GM10847 (cell line): ENCODE measurements around the gene MAP1LC3B.

Experiments
- POLR2A ChIP-seq: IDR thresholded peaks from 2 replicates; pipeline ENCODE4 v1.6.1; 2011; ENCODE audit not compliant: insufficient read length; ENCODE audit errors: extremely low read depth

MAP1LC3B gene

GRCh38 chr16:87387942-87388817 lies 4.0 kb upstream of the MAP1LC3B start:
- no peak for TF ChIP-seq POLR2A

- TF ChIP-seq POLR2A: no peak
Observed at GRCh38 chr16:87388818-87389134, 3.4 kb upstream of the MAP1LC3B start.

- no peak for TF ChIP-seq POLR2A
Observed at GRCh38 chr16:87389245-87389644, 2.9 kb upstream of the MAP1LC3B start.

GRCh38 chr16:87390641-87391323 lies 1.4 kb upstream of the MAP1LC3B start:
- TF ChIP-seq POLR2A: no peak

- no peak for TF ChIP-seq POLR2A
Observed at GRCh38 chr16:87391324-87391949, 699 bp upstream of the MAP1LC3B start.

GRCh38 chr16:87392821-87393679 lies 914 bp downstream of the MAP1LC3B start:
- TF ChIP-seq POLR2A: no peak

GRCh38 chr16:87393680-87394055 lies 1.5 kb downstream of the MAP1LC3B start:
- TF ChIP-seq POLR2A: no peak

- no peak for TF ChIP-seq POLR2A
Observed at GRCh38 chr16:87395181-87395842, 3.2 kb downstream of the MAP1LC3B start.

GRCh38 chr16:87404764-87405625 lies 12.9 kb downstream of the MAP1LC3B start:
- no peak for TF ChIP-seq POLR2A

GRCh38 chr16:87406495-87407088 lies 14.5 kb downstream of the MAP1LC3B start:
- no peak for TF ChIP-seq POLR2A

GRCh38 chr16:87407511-87408112 lies 15.5 kb downstream of the MAP1LC3B start:
- no peak for TF ChIP-seq POLR2A

GRCh38 chr16:87409153-87409552 lies 17.0 kb downstream of the MAP1LC3B start:
- TF ChIP-seq POLR2A: no peak

- TF ChIP-seq POLR2A: no peak
Observed at GRCh38 chr16:87409781-87410180, 17.6 kb downstream of the MAP1LC3B start.

- TF ChIP-seq POLR2A: no peak
Observed at GRCh38 chr16:87410530-87410929, 18.4 kb downstream of the MAP1LC3B start.
